ENCODE data around the gene AGK.

GRCh38 chr7:141702892-141703291, 151.7 kb downstream of the AGK start:
- no peak for TF ChIP-seq CTCF (IDR thresholded peaks at IDR 0.05)
- TF ChIP-seq POLR2A (IDR thresholded peaks at IDR 0.05): no peak
- no peak for TF ChIP-seq POLR2AphosphoS5 (IDR thresholded peaks at IDR 0.05)
- TF ChIP-seq EP300 (IDR thresholded peaks at IDR 0.05): no peak
